Hematopoietic multipotent progenitor cell treated with erythropoietin and hydrocortisone succinate and interleukin-3 and kit ligand, for 17 days (in vitro differentiated cells): Measurements from ENCODE around the gene RXFP3.
"Not testable (repeated sequence)": the region's sequence is repeated elsewhere in the genome, so short reads cannot be mapped to it uniquely, and the experiment has no call there.

Source experiments
- DNase-seq: peaks from one replicate; pipeline ENCODE4 v3.0.0-alpha.2; 2015; ENCODE audit warnings: low spot score

Gene RXFP3

GRCh38 chr5:33936004-33936380, 194 bp upstream of the RXFP3 start:
- no peak for DNase-seq

- no peak for DNase-seq
Measured at GRCh38 chr5:33937017-33937706, 976 bp downstream of the RXFP3 start.

GRCh38 chr5:33937707-33938506, 1.7 kb downstream of the RXFP3 start:
- no peak for DNase-seq

- DNase-seq: no peak
Measured at GRCh38 chr5:33938507-33938796, 2.3 kb downstream of the RXFP3 start.

- no peak for DNase-seq
Measured at GRCh38 chr5:33938881-33939280, 2.7 kb downstream of the RXFP3 start.

- DNase-seq: no peak
Measured at GRCh38 chr5:33939556-33940262, 3.5 kb downstream of the RXFP3 start.

- DNase-seq: no peak
Measured at GRCh38 chr5:33941090-33941489, 4.9 kb downstream of the RXFP3 start.

- DNase-seq: no peak
Measured at GRCh38 chr5:33944543-33945132, 8.5 kb downstream of the RXFP3 start.

GRCh38 chr5:33952175-33952574, 16.0 kb downstream of the RXFP3 start:
- DNase-seq: not testable (repeated sequence)

GRCh38 chr5:33957577-33958150, 21.5 kb downstream of the RXFP3 start:
- no peak for DNase-seq

GRCh38 chr5:33958176-33958575, 22.0 kb downstream of the RXFP3 start:
- DNase-seq: no peak

- no peak for DNase-seq
Measured at GRCh38 chr5:33964132-33964700, 28.0 kb downstream of the RXFP3 start.

GRCh38 chr5:33966805-33967204, 30.6 kb downstream of the RXFP3 start:
- DNase-seq: no peak

- DNase-seq: no peak
Measured at GRCh38 chr5:33968211-33969005, 32.2 kb downstream of the RXFP3 start.

GRCh38 chr5:33969572-33970452, 33.6 kb downstream of the RXFP3 start:
- DNase-seq: no peak

- no peak for DNase-seq
Measured at GRCh38 chr5:33973271-33973670, 37.1 kb downstream of the RXFP3 start.

GRCh38 chr5:33975852-33976251, 39.7 kb downstream of the RXFP3 start:
- DNase-seq: no peak

- no peak for DNase-seq
Measured at GRCh38 chr5:33976307-33976706, 40.1 kb downstream of the RXFP3 start.

GRCh38 chr5:33978306-33978705, 42.1 kb downstream of the RXFP3 start:
- no peak for DNase-seq

GRCh38 chr5:33980030-33980429, 43.8 kb downstream of the RXFP3 start:
- no peak for DNase-seq
